ENCODE data around the gene KCTD1.

GRCh38 chr18:26504831-26505230 lies 43.5 kb downstream of the KCTD1 start:
- no peak for TF ChIP-seq CTCF (IDR thresholded peaks at IDR 0.05; ENCODE audit: poor library complexity, severe bottlenecking)
- no peak for TF ChIP-seq MXI1 (conservative IDR thresholded peaks at IDR 0.05; ENCODE audit: poor library complexity, severe bottlenecking)
- no peak for TF ChIP-seq EP300 (conservative IDR thresholded peaks at IDR 0.05; ENCODE audit: poor library complexity, severe bottlenecking)
